Choroid plexus epithelial cell (primary cell): ENCODE measurements around the gene ITGA6.

Experiments
- DNase-seq: peaks from one replicate; pipeline ENCODE4 v3.0.0-alpha.2; 2010; ENCODE audit warnings: low read depth
- H3K4me3 ChIP-seq: 2 replicates; pipeline ENCODE4 v1.5.1; 2011; ENCODE audit warnings: low read depth, mild to moderate bottlenecking, control low read depth, low read length, moderate library complexity
- TF ChIP-seq, protein P1 (sequence below): conservative IDR thresholded peaks from 2 replicates; pipeline ENCODE4 v1.5.1; 2011; ENCODE audit warnings: low read depth, mild to moderate bottlenecking, control low read depth, inconsistent platforms, low read length, moderate library complexity

ITGA6 gene

GRCh38 chr2:172473167-172473566 is 45.8 kb downstream of the ITGA6 start:
- DNase-seq, result no peak
- TF ChIP-seq, protein P1, sequence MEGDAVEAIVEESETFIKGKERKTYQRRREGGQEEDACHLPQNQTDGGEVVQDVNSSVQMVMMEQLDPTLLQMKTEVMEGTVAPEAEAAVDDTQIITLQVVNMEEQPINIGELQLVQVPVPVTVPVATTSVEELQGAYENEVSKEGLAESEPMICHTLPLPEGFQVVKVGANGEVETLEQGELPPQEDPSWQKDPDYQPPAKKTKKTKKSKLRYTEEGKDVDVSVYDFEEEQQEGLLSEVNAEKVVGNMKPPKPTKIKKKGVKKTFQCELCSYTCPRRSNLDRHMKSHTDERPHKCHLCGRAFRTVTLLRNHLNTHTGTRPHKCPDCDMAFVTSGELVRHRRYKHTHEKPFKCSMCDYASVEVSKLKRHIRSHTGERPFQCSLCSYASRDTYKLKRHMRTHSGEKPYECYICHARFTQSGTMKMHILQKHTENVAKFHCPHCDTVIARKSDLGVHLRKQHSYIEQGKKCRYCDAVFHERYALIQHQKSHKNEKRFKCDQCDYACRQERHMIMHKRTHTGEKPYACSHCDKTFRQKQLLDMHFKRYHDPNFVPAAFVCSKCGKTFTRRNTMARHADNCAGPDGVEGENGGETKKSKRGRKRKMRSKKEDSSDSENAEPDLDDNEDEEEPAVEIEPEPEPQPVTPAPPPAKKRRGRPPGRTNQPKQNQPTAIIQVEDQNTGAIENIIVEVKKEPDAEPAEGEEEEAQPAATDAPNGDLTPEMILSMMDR, result no peak

GRCh38 chr2:172478353-172478752 is 51.0 kb downstream of the ITGA6 start:
- no peak overlapping the region for H3K4me3 ChIP-seq
- TF ChIP-seq, protein P1, result no peak
- no peak for DNase-seq

More at GRCh38 chr2:172473167-172473566, 45.8 kb downstream of the ITGA6 start:
- H3K4me3 ChIP-seq, result no peak overlapping the region

DNA sequence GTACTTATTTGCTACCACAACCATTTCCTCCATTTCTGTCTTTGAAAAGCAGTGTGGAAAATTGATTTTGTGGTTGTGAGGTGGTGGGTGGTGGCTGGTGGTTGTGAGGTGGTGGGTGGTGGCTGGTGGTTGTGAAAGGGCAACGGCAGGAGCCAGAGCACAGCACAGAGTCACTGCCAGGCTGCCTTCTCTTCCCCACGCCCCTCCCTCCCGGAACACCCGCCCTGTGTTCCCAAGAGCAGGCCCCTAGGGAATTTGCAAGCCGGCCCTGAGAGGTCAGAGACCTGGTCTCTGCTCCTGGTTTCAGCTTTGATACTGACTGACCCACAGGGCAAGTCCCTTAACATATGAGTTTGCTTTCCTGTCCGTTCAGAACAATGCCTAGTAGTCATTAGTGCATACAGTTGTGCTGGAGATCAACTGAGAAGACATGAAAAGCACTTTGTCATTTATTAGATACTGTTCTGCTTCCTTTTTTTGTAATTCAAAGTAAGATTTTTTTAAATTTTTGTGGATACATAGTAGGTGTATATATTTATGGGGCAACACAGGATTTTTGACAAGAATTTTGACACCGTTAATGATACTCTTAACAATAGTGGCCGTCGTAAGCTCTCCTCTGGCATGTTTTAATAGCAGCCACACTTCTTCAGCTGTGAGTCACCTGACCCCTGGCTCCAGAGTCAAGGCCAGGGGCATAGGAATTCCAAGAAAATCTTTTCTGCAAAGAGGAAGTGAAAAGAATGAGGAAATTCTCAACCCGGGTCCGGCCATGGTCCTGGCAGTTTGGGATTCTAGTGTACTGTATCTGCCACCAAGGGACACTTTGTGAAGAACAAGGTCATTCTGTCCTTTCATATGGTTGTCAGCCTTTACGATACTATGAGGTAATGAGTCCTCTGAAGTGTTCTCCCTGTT is 53.2 kb downstream of the ITGA6 start:
- TF ChIP-seq, protein P1, result no peak
- peak; percentile 40 for DNase-seq
- no peak overlapping the region for H3K4me3 ChIP-seq

DNA sequence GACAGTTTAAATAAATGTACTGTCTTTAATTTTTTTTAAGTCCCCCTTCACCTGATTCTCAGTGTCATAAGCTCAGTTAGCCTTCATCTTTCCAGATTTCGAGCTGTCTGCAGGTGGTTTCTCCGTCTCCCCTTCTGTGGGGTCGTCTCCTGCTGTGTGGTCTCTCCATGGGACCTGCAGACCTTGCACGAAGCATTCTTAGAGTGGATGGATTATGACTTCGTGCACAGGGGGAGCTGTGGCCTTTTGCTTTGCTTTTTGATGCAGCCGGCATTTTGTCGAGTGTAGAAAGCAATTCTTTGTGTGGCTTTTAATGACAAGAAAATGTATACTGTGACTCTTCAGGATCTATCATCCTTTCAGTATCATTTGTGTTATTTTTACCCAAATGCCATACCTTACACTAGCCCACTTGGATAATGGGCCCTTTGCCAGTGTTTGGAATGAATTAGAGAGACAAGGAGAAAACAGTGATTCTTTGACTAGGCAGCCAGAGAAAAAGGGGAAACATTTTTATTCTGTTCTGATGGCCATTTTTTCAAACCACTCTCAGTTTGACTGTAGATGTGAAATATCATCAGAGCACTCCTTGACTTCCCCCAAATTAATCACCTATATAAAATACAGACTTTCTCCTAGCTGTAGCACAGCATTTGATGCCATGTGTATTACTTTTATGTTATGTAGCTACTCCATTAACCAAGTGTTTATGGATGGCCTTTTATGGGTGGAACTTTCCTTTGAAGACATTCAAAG is 54.3 kb downstream of the ITGA6 start:
- TF ChIP-seq, protein P1, result peak; percentile 38
- DNase-seq, result peak; percentile 19
- no peak overlapping the region for H3K4me3 ChIP-seq

DNA sequence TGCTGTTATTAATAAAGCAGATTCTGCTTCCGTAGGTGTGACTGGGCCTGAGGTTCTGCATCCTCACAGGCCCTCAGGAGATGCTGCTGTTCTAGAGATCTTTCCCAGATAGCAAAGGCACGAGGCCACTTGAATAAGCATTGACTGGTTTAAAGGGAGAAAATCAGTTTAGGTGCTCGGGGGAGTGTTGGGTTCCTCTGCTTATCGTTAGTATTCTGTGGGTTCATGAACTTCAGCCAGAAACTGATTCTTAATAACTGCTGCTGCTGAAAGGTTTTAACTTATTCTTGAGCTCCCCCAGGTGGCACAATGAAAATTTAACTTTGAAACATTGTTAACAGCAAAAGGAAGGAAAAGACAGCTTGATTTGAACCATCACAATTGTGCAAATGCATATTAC is 56.9 kb downstream of the ITGA6 start:
- TF ChIP-seq, protein P1, result peak; percentile 50
- DNase-seq, result peak; percentile 55
- H3K4me3 ChIP-seq, result no peak overlapping the region

DNA sequence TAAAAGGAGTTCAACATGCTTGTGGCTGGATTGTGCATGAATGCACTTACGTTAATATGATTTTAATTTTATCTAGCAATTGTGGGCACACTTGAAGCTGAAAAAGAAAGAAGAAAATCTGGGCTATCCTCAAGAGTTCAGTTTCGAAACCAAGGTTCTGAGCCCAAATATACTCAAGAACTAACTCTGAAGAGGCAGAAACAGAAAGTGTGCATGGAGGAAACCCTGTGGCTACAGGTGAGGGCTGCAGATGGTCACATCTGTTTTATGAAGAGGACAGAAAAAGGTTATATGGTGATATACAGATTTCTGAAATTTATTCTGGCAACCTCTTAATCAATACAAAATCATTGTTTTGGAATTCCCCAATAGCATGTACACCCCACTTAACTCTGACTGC is 57.3 kb downstream of the ITGA6 start:
- DNase-seq, result no peak
- no peak overlapping the region for H3K4me3 ChIP-seq
- TF ChIP-seq, protein P1, result no peak
